Astrocyte (in vitro differentiated cells and primary cell): Measurements from ENCODE around the gene WWC2. TPM values are rescaled to one million over a fixed set of nuclear protein-coding genes. Genes with fewer than 3 reads are reported as not detected.

Experiments used
- DNase-seq: peaks from one replicate; pipeline ENCODE4 v3.0.0-alpha.2; 2010; ENCODE audit warnings: low read depth
- FAIRE-seq: peaks from 2 replicates; lab custom pipeline; 2011; peaks lifted over from hg19 to GRCh38; lab: Jason Lieb, UNC
- H2AFZ ChIP-seq: 2 replicates; pipeline ENCODE4 v1.6.0; 2012; ENCODE audit warnings: low read depth, low read length, inconsistent platforms
- H3K27ac ChIP-seq: 2 replicates; pipeline ENCODE4 v1.5.1; 2011; ENCODE audit warnings: low read depth, low read length, inconsistent platforms
- H3K27me3 ChIP-seq: 2 replicates; pipeline ENCODE4 v1.6.0; 2011; ENCODE audit warnings: low read length, inconsistent platforms; ENCODE audit not compliant: insufficient read depth
- H3K36me3 ChIP-seq: 2 replicates; pipeline ENCODE4 v1.5.1; 2011; ENCODE audit warnings: low read length, inconsistent platforms; ENCODE audit not compliant: insufficient read depth
- H3K4me1 ChIP-seq: 2 replicates; pipeline ENCODE4 v1.5.1; 2011; ENCODE audit warnings: low read length, inconsistent platforms; ENCODE audit not compliant: insufficient read depth
- H3K4me2 ChIP-seq: 2 replicates; pipeline ENCODE4 v1.6.0; 2012; ENCODE audit warnings: low read length, inconsistent platforms
- H3K4me3 ChIP-seq: 2 replicates; pipeline ENCODE4 v1.5.1; 2011; ENCODE audit warnings: low read depth, mild to moderate bottlenecking, low read length, inconsistent platforms; ENCODE audit not compliant: insufficient read depth
- H3K79me2 ChIP-seq: 2 replicates; pipeline ENCODE4 v1.6.0; 2012; ENCODE audit warnings: mild to moderate bottlenecking, low read length, inconsistent platforms; ENCODE audit not compliant: insufficient read depth
- H3K9ac ChIP-seq: 2 replicates; pipeline ENCODE4 v1.6.0; 2012; ENCODE audit warnings: mild to moderate bottlenecking, low read length, inconsistent platforms
- H3K9me3 ChIP-seq: 2 replicates; pipeline ENCODE4 v1.5.1; 2012; ENCODE audit warnings: low read depth, mild to moderate bottlenecking, low read length, inconsistent platforms; ENCODE audit not compliant: insufficient read depth
- H4K20me1 ChIP-seq: 2 replicates; pipeline ENCODE4 v1.6.0; 2012; ENCODE audit warnings: low read length, inconsistent platforms; ENCODE audit not compliant: insufficient read depth
- H3K27ac Mint-ChIP-seq: one replicate; pipeline ENCODE4 v1.8.0; 2021; ENCODE audit warnings: mild to moderate bottlenecking, mixed read lengths; ENCODE audit not compliant: unreplicated experiment
- H3K27me3 Mint-ChIP-seq: one replicate; pipeline ENCODE4 v1.8.0; 2021; ENCODE audit warnings: low read depth, mixed read lengths; ENCODE audit not compliant: unreplicated experiment
- H3K36me3 Mint-ChIP-seq: one replicate; pipeline ENCODE4 v1.8.0; 2021; ENCODE audit warnings: low read depth, mixed read lengths; ENCODE audit not compliant: unreplicated experiment
- H3K4me1 Mint-ChIP-seq: one replicate; pipeline ENCODE4 v1.8.0; 2021; ENCODE audit warnings: low read depth, mixed read lengths; ENCODE audit not compliant: unreplicated experiment
- H3K4me3 Mint-ChIP-seq: one replicate; pipeline ENCODE4 v1.8.0; 2021; ENCODE audit warnings: mild to moderate bottlenecking, moderate library complexity, mixed read lengths; ENCODE audit not compliant: unreplicated experiment
- H3K9me3 Mint-ChIP-seq: one replicate; pipeline ENCODE4 v1.8.0; 2021; ENCODE audit warnings: mild to moderate bottlenecking, mixed read lengths; ENCODE audit not compliant: unreplicated experiment
- EZH2 ChIP-seq: IDR thresholded peaks from 2 replicates; pipeline ENCODE4 v1.6.1; 2012; ENCODE audit warnings: mild to moderate bottlenecking, low read length, inconsistent platforms; ENCODE audit not compliant: insufficient read depth
- total RNA-seq: library from RNA; stranded (reverse); gene quantifications from 2 replicates; pipeline ENCODE4 v1.2.1, GENCODE V29; 2021
- TF ChIP-seq, protein P1 (sequence below): IDR thresholded peaks from 2 replicates; pipeline ENCODE4 v1.5.1; 2011; ENCODE audit warnings: low read depth, mild to moderate bottlenecking, inconsistent platforms, low read length, moderate library complexity; ENCODE audit not compliant: insufficient read depth

WWC2 gene
- total RNA-seq, 1 donor from 2014 or later, result 62.6 TPM

DNA sequence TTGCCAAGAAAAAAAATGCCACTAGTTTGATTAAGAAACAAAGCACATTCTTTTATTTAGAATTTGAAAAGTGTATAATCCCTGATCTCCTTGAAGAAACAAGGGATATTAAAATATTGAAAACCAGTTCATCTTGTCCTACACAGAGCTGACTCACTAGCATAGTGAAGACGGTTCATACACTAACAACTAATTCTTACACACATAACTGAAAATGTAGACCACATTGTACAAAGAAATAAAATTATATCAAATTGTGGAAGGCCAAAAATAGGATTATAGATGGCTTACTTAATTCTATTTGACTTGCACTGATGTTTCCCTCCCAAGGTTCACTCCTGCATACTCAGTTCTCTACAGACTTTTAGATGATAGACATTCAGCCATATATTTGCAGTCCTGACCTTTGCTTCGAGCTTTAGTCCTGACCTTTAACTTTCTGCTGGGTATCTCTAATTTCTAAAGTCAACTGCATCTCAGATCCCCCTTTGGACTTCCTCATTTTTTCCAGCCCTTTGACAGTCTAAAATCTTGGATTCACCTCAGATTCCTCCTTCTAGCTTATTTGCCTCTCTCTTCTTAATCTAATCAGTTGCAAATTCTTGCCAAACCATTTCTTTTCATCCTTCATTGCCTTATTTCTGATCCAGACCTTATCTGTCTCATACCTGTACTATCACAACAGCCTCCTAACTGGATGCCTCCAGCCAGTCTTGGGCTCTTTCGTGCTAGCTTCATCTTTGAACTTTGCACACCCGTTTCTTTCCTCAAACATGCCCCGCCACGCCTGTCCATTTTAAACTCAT is 4.5 kb upstream of the WWC2 start:
- no peaks in the 10 kb centered on the region for H3K27me3 Mint-ChIP-seq
- no peaks in the 10 kb centered on the region for H3K36me3 Mint-ChIP-seq
- no peak overlapping the region for H2AFZ ChIP-seq
- peaks cover 9% of the 10 kb centered on the region for H3K4me1 Mint-ChIP-seq
- H3K9me3 Mint-ChIP-seq, result peaks cover 4% of the 10 kb centered on the region
- peaks cover 6% of the 10 kb centered on the region for H3K9me3 ChIP-seq
- H3K4me3 ChIP-seq, result no peak overlapping the region
- H3K4me1 ChIP-seq, result peaks cover 6% of the 10 kb centered on the region
- no peak overlapping the region for H3K4me3 Mint-ChIP-seq
- H3K36me3 ChIP-seq, result no peaks in the 10 kb centered on the region
- no peak for FAIRE-seq
- DNase-seq, result no peak
- no peak overlapping the region for H3K9ac ChIP-seq
- H3K27ac Mint-ChIP-seq, result peak overlapping the region; percentile 41
- no peaks in the 10 kb centered on the region for H3K27me3 ChIP-seq
- H3K79me2 ChIP-seq, result peaks cover 4% of the 10 kb centered on the region
- TF ChIP-seq EZH2, result no peak
- TF ChIP-seq, protein P1, sequence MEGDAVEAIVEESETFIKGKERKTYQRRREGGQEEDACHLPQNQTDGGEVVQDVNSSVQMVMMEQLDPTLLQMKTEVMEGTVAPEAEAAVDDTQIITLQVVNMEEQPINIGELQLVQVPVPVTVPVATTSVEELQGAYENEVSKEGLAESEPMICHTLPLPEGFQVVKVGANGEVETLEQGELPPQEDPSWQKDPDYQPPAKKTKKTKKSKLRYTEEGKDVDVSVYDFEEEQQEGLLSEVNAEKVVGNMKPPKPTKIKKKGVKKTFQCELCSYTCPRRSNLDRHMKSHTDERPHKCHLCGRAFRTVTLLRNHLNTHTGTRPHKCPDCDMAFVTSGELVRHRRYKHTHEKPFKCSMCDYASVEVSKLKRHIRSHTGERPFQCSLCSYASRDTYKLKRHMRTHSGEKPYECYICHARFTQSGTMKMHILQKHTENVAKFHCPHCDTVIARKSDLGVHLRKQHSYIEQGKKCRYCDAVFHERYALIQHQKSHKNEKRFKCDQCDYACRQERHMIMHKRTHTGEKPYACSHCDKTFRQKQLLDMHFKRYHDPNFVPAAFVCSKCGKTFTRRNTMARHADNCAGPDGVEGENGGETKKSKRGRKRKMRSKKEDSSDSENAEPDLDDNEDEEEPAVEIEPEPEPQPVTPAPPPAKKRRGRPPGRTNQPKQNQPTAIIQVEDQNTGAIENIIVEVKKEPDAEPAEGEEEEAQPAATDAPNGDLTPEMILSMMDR, result no peak
- H4K20me1 ChIP-seq, result no peaks in the 10 kb centered on the region
- no peak overlapping the region for H3K4me2 ChIP-seq
- no peak overlapping the region for H3K27ac ChIP-seq

DNA sequence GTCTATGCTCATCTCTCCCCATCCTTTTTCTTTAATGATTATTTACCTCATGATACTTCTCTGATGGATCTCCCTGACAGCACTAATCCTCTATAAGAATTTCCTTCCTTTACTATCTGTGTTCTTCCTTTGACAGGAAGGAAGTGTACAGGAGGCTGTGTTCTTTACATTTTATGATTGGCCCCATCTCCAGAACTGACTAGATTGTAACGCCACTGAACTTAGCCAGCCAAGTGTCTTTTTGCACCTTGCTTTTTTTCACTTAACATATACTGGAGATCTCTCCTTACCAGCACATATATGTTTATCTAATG is 3.9 kb upstream of the WWC2 start:
- FAIRE-seq (no peak), DNase-seq (no peak)
- no peak overlapping the region for H3K4me3 Mint-ChIP-seq
- H3K27ac Mint-ChIP-seq, result no peak overlapping the region
- peaks cover 9% of the 10 kb centered on the region for H3K4me1 Mint-ChIP-seq
- H3K27ac ChIP-seq, result no peak overlapping the region
- no peaks in the 10 kb centered on the region for H3K9me3 Mint-ChIP-seq
- no peak overlapping the region for H3K9ac ChIP-seq
- H3K9me3 ChIP-seq, result no peaks in the 10 kb centered on the region
- TF ChIP-seq, protein P1, result no peak
- TF ChIP-seq EZH2, result no peak
- peaks cover 6% of the 10 kb centered on the region for H3K4me1 ChIP-seq
- H3K36me3 Mint-ChIP-seq, result no peaks in the 10 kb centered on the region
- H3K4me2 ChIP-seq, result no peak overlapping the region
- peaks cover 10% of the 10 kb centered on the region for H3K79me2 ChIP-seq
- H3K27me3 ChIP-seq, result no peaks in the 10 kb centered on the region
- H3K4me3 ChIP-seq, result no peak overlapping the region
- H2AFZ ChIP-seq, result no peak overlapping the region
- peaks cover 4% of the 10 kb centered on the region for H4K20me1 ChIP-seq
- no peaks in the 10 kb centered on the region for H3K36me3 ChIP-seq
- no peaks in the 10 kb centered on the region for H3K27me3 Mint-ChIP-seq

DNA sequence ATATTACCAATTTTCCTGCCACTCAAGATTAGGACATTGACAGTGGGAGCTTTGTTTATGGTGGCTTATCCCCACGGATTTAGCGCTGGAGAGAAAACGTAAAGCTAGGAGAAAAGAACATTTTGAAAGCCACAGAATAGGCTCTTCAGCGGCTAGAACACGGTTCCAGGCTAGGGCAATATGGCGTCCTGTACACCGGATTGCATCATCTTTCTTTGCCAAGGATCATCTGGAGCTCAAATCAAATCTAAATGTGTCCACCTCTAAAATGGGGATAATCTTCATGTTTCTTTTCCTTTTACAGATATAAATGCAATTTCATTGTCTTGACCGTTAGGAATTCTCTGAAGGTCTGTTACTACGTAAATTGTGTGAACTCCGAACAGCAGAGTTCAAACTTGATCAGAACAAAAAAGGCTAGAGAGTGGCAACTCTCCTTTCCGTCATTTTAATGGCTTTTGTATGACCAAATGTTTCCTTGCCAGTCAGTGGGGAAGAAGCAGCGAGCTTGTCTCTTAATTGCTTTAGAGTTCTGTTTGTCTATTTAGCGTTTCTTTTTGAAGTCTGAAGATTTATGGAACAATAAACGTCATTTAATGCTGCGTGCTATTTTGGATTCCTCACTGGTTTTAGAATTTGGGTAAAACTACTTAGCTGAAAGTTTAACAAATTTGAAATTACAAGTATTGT is 2.6 kb upstream of the WWC2 start:
- Mint-ChIP-seq H3K27ac (peak overlapping the region; percentile 96), H3K4me1 (peaks cover 11% of the 10 kb centered on the region), H3K9me3 (no peaks in the 10 kb centered on the region), H3K4me3 (peak overlapping the region; percentile 84), H3K27me3 (no peaks in the 10 kb centered on the region), H3K36me3 (no peaks in the 10 kb centered on the region)
- Histone ChIP-seq H3K4me2 (no peak overlapping the region), H2AFZ (no peak overlapping the region), H3K4me1 (peaks cover 10% of the 10 kb centered on the region), H4K20me1 (peaks cover 17% of the 10 kb centered on the region), H3K9ac (no peak overlapping the region), H3K79me2 (peaks cover 22% of the 10 kb centered on the region), H3K27ac (no peak overlapping the region), H3K4me3 (no peak overlapping the region), H3K36me3 (no peaks in the 10 kb centered on the region), H3K27me3 (no peaks in the 10 kb centered on the region), H3K9me3 (no peaks in the 10 kb centered on the region)
- DNase-seq (no peak), FAIRE-seq (no peak)
- TF ChIP-seq, protein P1, result no peak
- TF ChIP-seq EZH2, result no peak
